ENCODE data around the gene KCNQ5.
A peak's percentile ranks its signal among the peaks of the same experiment; 100 is the strongest.
"Not testable (repeated sequence)": the region's sequence is repeated elsewhere in the genome, so short reads cannot be mapped to it uniquely, and the experiment has no call there.

The KCNQ5 gene

DNA sequence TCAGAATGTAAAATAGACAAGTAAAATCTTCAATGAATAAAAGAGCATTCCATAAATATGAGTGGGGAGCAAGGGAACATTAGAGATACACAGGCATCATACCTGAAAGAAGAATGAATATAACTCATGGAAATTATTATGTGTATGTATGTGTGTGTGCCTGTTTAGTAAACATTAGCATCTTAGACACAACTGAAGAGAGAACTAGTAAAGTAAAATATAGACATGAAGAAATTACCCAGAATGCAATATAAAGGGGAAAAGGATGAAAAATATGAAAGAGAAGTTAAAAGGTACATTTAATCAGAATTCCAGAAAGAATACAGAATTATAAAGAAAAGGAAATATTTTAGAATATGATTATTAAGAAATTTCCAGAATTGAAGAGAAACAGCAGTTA lies 264.3 kb downstream of the KCNQ5 start:
- H3K27ac Mint-ChIP-seq, result no peak overlapping the region
- H3K9me3 Mint-ChIP-seq, result peaks cover 24% of the 10 kb centered on the region
- peaks cover 19% of the 10 kb centered on the region for H3K36me3 Mint-ChIP-seq (ENCODE audit: low read depth)
- no peaks in the 10 kb centered on the region for H3K27me3 Mint-ChIP-seq (ENCODE audit: low read depth, poor library complexity)
- DNase-seq, result no peak
- TF ChIP-seq, protein P1, sequence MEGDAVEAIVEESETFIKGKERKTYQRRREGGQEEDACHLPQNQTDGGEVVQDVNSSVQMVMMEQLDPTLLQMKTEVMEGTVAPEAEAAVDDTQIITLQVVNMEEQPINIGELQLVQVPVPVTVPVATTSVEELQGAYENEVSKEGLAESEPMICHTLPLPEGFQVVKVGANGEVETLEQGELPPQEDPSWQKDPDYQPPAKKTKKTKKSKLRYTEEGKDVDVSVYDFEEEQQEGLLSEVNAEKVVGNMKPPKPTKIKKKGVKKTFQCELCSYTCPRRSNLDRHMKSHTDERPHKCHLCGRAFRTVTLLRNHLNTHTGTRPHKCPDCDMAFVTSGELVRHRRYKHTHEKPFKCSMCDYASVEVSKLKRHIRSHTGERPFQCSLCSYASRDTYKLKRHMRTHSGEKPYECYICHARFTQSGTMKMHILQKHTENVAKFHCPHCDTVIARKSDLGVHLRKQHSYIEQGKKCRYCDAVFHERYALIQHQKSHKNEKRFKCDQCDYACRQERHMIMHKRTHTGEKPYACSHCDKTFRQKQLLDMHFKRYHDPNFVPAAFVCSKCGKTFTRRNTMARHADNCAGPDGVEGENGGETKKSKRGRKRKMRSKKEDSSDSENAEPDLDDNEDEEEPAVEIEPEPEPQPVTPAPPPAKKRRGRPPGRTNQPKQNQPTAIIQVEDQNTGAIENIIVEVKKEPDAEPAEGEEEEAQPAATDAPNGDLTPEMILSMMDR (IDR thresholded peaks at IDR 0.05), result no peak
- no peak overlapping the region for H3K4me3 Mint-ChIP-seq
- no peaks in the 10 kb centered on the region for H3K4me1 Mint-ChIP-seq

DNA sequence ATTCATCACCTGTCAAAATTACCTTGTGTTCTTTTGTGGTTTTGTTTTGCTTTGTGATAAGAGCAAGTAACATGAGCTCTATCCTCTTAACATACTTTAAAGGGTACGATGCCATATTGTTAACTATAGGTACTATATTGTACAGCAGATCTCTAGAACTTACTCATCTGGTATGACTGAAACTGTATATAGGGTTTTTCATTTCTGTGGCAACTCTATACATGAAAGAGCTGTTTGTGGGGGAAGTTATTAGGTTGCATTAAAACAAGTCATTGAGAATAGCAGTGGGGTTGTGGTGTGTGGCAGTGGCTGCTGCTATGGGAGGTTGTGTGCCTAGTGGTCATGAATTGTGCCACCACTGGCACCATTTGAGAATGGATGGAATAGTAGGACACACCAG lies 268.4 kb downstream of the KCNQ5 start:
- no peak overlapping the region for H3K27ac Mint-ChIP-seq
- TF ChIP-seq, protein P1 (IDR thresholded peaks at IDR 0.05), result no peak
- peaks cover 19% of the 10 kb centered on the region for H3K36me3 Mint-ChIP-seq (ENCODE audit: low read depth)
- H3K4me1 Mint-ChIP-seq, result no peaks in the 10 kb centered on the region
- H3K4me3 Mint-ChIP-seq, result no peak overlapping the region
- peaks cover 4% of the 10 kb centered on the region for H3K27me3 Mint-ChIP-seq (ENCODE audit: low read depth, poor library complexity)
- peaks cover 27% of the 10 kb centered on the region for H3K9me3 Mint-ChIP-seq
- no peak for DNase-seq

GRCh38 chr6:72890671-72891070 lies 268.8 kb downstream of the KCNQ5 start:
- no peak overlapping the region for H3K27ac Mint-ChIP-seq
- TF ChIP-seq, protein P1 (IDR thresholded peaks at IDR 0.05), result no peak
- no peak for DNase-seq
- no peak overlapping the region for H3K4me3 Mint-ChIP-seq
- peaks cover 24% of the 10 kb centered on the region for H3K9me3 Mint-ChIP-seq
- peaks cover 4% of the 10 kb centered on the region for H3K27me3 Mint-ChIP-seq (ENCODE audit: low read depth, poor library complexity)
- peaks cover 16% of the 10 kb centered on the region for H3K36me3 Mint-ChIP-seq (ENCODE audit: low read depth)
- no peaks in the 10 kb centered on the region for H3K4me1 Mint-ChIP-seq

DNA sequence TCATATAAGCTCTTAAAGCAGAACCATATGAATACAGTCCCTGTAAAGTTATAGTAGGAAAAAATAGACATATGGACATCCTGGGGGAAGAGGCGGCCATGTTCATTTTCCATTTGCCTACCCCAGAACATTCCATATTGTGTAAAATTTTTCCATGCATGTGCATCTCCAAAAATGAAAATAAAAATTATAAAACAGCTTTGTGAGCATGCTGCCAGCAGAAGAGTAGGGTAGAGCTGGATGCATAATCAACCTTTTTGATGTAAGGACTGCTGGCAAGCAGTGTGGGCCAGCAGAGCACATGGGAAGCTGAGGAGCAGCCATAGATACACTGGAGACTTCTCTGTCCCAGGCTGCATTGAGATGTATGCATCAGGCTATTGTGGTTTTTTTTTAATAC lies 271.0 kb downstream of the KCNQ5 start:
- no peak for DNase-seq
- H3K4me3 Mint-ChIP-seq, result no peak overlapping the region
- H3K4me1 Mint-ChIP-seq, result no peaks in the 10 kb centered on the region
- peaks cover 4% of the 10 kb centered on the region for H3K27me3 Mint-ChIP-seq (ENCODE audit: low read depth, poor library complexity)
- no peak overlapping the region for H3K27ac Mint-ChIP-seq
- peaks cover 12% of the 10 kb centered on the region for H3K9me3 Mint-ChIP-seq
- H3K36me3 Mint-ChIP-seq (ENCODE audit: low read depth), result peaks cover 11% of the 10 kb centered on the region
- TF ChIP-seq, protein P1 (IDR thresholded peaks at IDR 0.05), result no peak

- Mint-ChIP-seq H3K9me3 (peaks cover 18% of the 10 kb centered on the region), H3K4me3 (no peak overlapping the region), H3K27ac (no peak overlapping the region), H3K4me1 (no peaks in the 10 kb centered on the region), H3K27me3 (ENCODE audit: low read depth, poor library complexity) (peaks cover 4% of the 10 kb centered on the region), H3K36me3 (ENCODE audit: low read depth) (peaks cover 17% of the 10 kb centered on the region)
- TF ChIP-seq, protein P1 (IDR thresholded peaks at IDR 0.05), result no peak
- DNase-seq, result no peak
Observed at GRCh38 chr6:72894091-72894490, 272.2 kb downstream of the KCNQ5 start.

GRCh38 chr6:72898313-72898712 lies 276.4 kb downstream of the KCNQ5 start:
- peaks cover 19% of the 10 kb centered on the region for H3K36me3 Mint-ChIP-seq (ENCODE audit: low read depth)
- H3K4me1 Mint-ChIP-seq; DNase-seq; H3K27me3 Mint-ChIP-seq (ENCODE audit: low read depth, poor library complexity); H3K4me3 Mint-ChIP-seq: not testable (repeated sequence)
- H3K9me3 Mint-ChIP-seq, result peaks cover 36% of the 10 kb centered on the region
- peak overlapping the region; percentile 72 for H3K27ac Mint-ChIP-seq
